GM19035 (cell line): ENCODE results near the gene HIGD1B.

Experiments used
- ATAC-seq: cut with Tn5 transposase; IDR thresholded peaks from one replicate; pipeline ENCODE4 v1.9.1; 2021; ENCODE audit not compliant: unreplicated experiment

HIGD1B gene

GRCh38 chr17:44837196-44837595 lies 10.5 kb upstream of the HIGD1B start:
- ATAC-seq: no peak

DNA sequence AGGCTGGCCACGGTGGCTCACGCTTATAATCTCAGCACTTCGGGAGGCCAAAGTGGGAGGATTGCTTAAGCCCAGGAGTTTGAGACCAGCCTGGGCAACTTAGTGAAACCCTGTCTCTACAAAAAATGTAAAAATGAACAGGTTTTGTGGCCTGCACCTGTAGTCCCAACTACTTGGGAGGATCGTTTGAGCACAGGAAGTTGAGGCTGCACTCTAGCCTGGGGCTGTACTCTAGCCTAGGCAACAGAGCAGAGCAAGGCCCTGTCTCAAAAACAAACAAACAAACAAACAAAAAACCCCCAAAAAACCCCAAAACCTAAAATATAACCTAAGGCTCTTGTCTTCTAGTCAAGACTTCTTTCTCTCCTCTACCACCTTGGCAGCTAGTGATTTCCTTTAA lies 7.4 kb upstream of the HIGD1B start:
- ATAC-seq: no peak

GRCh38 chr17:44840936-44841335 lies 6.7 kb upstream of the HIGD1B start:
- ATAC-seq: no peak

DNA sequence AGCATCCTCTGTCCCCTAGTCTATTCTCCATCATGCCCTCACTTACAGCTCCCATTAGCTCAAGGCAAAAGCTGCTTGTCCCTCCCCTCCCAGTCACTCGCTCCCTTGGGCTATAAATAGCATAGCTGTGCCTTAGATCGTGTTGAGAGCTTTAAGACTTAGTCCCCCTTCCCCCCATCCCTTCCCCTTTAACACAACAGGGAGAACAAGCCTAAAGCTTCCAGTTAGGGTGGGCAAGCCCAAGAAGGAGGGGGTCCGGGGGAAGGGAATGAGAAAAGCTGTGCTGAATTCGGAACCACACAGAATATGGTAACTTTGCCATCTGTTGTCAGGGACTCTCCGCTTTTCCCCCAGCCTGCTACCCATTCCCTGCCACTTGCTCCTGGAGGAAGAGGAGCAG lies 4.9 kb upstream of the HIGD1B start:
- ATAC-seq: no peak

- no peak for ATAC-seq
Measured at GRCh38 chr17:44844390-44844830, 3.3 kb upstream of the HIGD1B start.

GRCh38 chr17:44846206-44846605 lies 1.5 kb upstream of the HIGD1B start:
- no peak for ATAC-seq

GRCh38 chr17:44848257-44848795 lies 643 bp downstream of the HIGD1B start:
- ATAC-seq: no peak

DNA sequence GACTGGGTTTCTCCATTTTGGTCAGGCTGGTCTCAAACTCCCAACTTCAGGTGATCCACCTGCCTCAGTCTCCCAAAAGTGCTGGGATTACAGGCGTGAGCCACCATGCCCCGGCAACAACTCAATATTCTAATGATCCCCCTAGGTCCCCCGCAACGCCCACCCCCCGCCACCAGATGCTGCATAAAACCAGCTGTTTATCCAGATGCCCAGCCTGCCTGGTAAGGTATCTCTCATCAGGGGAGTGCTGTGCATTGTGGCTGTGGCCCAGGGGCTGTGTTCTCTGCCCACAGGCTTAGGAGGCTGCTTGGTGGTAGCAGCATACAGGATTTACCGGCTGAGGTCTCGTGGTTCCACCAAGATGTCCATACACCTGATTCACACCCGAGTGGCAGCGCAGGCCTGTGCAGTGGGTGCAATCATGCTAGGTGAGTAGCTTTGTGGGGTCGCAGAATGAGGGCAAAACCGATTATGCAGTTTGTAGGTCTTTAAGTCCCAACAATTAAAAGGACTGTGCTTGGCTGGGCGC lies 1.3 kb downstream of the HIGD1B start:
- no peak for ATAC-seq

GRCh38 chr17:44850025-44850424 lies 2.3 kb downstream of the HIGD1B start:
- ATAC-seq: no peak

DNA sequence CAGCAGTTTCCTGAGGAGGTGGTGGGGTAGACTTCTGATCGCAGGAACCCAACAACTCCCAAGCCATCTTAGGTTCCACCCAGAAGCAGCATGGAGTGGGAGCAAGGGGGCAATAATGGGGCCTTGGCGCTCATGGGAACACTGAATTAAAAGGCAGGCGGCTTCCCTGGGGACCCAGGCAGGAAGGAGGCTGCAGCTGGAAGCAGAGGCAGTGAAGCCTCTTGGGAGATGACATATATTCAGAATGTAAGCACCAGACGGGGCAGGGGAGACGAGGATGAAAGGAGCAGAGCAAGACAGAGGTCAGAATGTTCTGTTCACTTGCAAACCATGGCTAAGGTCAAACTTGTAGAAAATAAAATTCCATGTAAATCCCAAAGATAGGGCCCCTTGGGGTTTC lies 2.9 kb downstream of the HIGD1B start:
- ATAC-seq: no peak

DNA sequence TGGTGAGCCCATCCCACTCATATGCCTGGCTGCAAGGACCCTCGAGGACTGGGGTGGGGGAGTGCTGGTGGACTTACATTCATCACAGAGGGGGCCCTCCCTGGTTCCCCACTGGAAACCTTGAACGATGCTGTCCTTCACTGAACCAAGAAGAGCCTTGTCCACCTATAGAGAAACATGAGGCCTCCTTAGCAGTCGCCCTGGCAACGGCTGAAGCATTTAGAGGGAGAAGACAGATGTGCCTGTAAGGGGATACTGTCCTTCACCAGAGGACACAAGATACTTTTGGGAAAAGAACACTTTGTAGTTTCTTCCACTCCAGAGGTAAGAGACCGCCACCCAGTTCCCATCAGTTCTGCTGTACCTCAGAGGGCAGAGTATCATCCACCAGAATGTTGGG lies 6.5 kb downstream of the HIGD1B start:
- ATAC-seq: no peak

DNA sequence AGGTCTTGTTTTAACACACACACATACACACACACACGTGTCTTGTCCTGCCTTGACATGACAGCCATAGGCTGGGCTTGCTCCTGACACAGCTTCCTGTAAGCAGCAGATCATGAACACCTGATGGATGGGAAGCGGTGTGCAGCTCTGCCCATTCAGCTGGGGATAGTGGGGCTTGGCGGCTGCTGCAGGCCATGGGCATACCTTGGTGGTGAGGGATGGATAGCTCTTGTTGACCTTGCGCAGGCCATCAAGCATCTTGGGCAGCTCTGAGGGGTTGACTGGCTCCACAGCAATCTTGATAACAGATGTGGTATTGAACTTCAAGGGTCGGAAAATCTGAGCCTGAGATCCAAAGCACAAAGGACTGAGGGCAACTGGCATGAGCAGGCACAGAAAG lies 12.0 kb downstream of the HIGD1B start:
- no peak for ATAC-seq

DNA sequence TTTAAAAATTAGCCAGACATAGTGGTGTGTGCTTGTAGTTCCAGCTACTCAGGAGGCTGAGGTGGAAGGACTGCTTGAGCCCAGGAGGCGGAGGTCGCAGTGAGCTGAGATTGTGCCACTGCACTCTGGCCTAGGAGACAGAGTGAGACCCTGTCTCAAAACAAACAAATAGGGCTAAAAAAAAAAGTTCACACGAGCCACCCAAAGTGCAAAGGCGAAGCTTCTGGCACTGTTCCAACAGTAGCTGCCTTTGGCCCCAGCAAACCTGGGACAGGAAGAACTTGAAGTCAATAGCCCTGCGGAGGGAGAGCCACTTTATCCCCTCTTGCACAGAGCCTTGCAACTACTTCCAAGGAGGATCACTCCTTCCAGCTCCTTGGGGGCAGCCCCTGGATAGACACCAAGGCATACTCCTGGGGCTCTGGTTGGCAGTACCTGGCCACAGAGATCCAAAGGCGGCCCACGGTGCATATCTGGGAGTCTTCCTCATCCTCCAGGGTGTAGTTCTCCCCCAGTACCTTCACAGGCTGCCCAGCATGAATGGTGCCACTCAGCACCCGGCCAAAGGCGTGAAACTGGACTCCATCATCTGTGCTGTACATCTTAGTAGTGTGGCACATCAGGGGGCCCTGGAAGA lies 14.7 kb downstream of the HIGD1B start:
- no peak for ATAC-seq

- ATAC-seq: no peak
Measured at GRCh38 chr17:44863061-44863918, 15.6 kb downstream of the HIGD1B start.

GRCh38 chr17:44864831-44865230 lies 17.1 kb downstream of the HIGD1B start:
- no peak for ATAC-seq

GRCh38 chr17:44865231-44865660 lies 17.6 kb downstream of the HIGD1B start:
- ATAC-seq: no peak

- ATAC-seq: no peak
Measured at GRCh38 chr17:44865931-44866330, 18.2 kb downstream of the HIGD1B start.

DNA sequence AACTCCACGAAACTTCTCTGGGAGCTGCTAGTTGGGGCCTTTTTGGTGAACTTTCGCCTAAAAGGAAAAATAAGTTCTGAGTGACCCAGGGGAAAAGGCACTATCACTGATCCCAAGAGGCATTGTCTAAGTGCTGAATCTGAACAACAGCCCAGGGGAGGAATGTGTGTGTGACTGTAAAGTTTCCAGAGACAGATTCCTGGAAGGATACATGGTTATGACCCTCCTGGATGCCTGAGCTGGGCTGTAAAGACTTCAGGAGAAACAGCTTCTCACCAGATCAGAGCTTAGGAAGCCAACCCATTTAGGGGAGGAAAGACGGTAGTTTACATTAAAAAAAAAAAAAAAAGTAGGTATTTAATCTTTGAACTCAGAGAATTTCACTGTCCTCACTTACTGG lies 20.2 kb downstream of the HIGD1B start:
- no peak for ATAC-seq

GRCh38 chr17:44871556-44871955 lies 23.9 kb downstream of the HIGD1B start:
- ATAC-seq: no peak

DNA sequence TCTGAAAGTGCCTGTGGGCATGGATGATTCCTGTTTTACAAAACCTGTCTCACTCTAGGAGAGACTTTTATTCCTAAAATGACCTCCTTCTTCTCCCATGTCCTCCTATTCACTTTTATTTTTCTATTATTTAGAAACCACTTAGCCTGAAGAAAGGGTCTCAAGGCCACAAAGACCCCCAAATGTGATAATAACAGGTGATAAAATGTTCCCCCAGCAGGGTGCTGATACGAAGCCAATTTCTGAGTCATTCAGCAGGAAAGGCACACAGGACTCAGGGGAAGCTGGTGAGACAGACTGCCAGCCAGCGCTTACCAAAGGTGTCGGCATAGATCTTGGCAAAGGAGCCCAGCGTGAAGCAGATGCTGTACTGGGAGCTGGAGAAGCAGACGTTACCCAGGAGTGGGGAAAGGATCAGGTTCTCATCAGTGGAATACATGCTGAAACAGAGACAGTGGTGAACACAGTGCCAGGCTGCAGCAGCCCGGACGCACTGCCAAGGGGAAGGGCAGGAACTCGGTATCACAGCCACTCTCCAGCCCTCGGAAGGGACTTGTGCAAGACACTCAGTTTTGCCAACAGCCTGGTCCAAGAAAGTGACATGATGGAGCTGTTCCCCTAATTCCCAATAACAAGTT lies 24.6 kb downstream of the HIGD1B start:
- ATAC-seq: no peak

DNA sequence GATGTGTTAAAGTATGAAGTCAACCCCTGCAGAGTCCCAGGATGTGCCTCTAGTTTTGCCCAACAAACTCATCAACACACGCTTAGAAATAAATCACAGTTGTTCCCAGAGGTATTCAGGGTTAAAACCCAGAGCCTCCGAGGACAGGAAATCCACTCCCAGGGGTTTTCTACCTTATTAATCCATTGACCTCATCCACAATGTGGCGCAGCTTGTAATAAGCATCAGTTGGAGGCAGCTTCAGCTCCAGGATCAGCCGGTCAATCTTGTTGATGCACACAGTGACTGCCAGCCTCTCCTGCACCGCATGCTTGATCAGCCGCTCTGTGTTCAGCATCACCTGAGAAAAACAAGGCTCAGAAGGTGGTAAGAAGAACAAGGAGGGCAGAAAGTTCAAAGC lies 28.1 kb downstream of the HIGD1B start:
- no peak for ATAC-seq
